Activated CD8-positive, alpha-beta T cell treated with anti-CD3 and anti-CD28 coated beads, Interleukin-2, amount 10 ng/mL, durations not matched to agents 7 days and 5 days (primary cell): ENCODE measurements around the gene MYO5A. TPM values are rescaled to one million over a fixed set of nuclear protein-coding genes. Genes with fewer than 3 reads are reported as not detected.

ENCODE experiments used
- ATAC-seq: fragments of 150-1000 bp; cut with Tn5 transposase; one replicate; pipeline ENCODE4 v1.10.0; 2021; ENCODE audit warnings: moderate library complexity
- CTCF ChIA-PET: fragments of 350-600 bp; sonication (Branson Sonifier 250); formaldehyde crosslinking; loops from one replicate; lab custom pipeline; 2021; ENCODE audit warnings: antibody characterized with exemption; lab: Charles Lee
- POLR2A ChIA-PET: fragments of 350-600 bp; sonication (Branson Sonifier 250); formaldehyde crosslinking; loops from one replicate; lab custom pipeline; 2021; ENCODE audit warnings: antibody characterized with exemption; lab: Charles Lee
- DNase-seq: peaks from one replicate; pipeline ENCODE4 v3.0.0-alpha.2; 2020
- H3K27ac Mint-ChIP-seq: one replicate; pipeline ENCODE4 v1.8.0; 2021; ENCODE audit warnings: mild to moderate bottlenecking, mixed read lengths
- H3K27me3 Mint-ChIP-seq: one replicate; pipeline ENCODE4 v1.8.0; 2021; ENCODE audit warnings: low read depth, mixed read lengths
- H3K36me3 Mint-ChIP-seq: one replicate; pipeline ENCODE4 v1.8.0; 2021; ENCODE audit warnings: low read depth, mixed read lengths
- H3K4me1 Mint-ChIP-seq: one replicate; pipeline ENCODE4 v1.8.0; 2021; ENCODE audit warnings: low read depth, mixed read lengths
- H3K4me3 Mint-ChIP-seq: one replicate; pipeline ENCODE4 v1.8.0; 2021; ENCODE audit warnings: mild to moderate bottlenecking, mixed read lengths
- H3K9me3 Mint-ChIP-seq: one replicate; pipeline ENCODE4 v1.8.0; 2022; ENCODE audit warnings: mixed read lengths; ENCODE audit not compliant: insufficient read depth
- total RNA-seq, 2 experiments: library from RNA; stranded (reverse); gene quantifications; one replicate each; pipeline ENCODE4 v1.2.3, GENCODE V29; 2021

Gene MYO5A
- total RNA-seq, 2 experiments from 2014 or later = 34.8 to 37.4 TPM

DNA sequence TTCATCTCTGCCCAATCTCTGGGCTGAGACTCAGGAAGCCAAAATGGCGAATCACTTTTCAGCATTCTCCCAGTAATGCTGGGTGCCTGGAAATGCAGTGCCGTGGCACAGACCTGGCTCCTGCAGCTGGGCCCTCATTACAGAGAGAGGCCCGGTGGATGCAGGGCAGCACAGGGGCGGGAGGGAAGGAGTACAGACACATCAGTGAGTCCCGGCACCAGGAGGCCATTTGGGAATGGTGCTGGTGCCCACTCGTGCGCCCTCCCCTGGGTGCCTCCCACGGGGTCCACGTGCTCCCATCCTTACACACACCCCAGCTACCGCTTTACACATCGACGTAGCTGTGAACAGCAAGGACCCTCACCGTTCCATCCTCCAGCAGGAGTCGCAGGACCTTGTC, 246.3 kb downstream of the MYO5A start:
- ChIA-PET POLR2A (no interaction called here), CTCF (interaction anchor here (0.7 to 1.4 kb wide), 2 partner anchors 26 to 27 kb away, joined by 3 to 4 read pairs; no protein-coding TSS in a partner anchor)
- Mint-ChIP-seq H3K4me3 (no peak overlapping the region), H3K27me3 (peaks cover 10% of the 10 kb centered on the region), H3K27ac (no peak overlapping the region), H3K4me1 (no peaks in the 10 kb centered on the region), H3K36me3 (no peaks in the 10 kb centered on the region), H3K9me3 (no peaks in the 10 kb centered on the region)
- no peak for DNase-seq
- ATAC-seq = no peak

DNA sequence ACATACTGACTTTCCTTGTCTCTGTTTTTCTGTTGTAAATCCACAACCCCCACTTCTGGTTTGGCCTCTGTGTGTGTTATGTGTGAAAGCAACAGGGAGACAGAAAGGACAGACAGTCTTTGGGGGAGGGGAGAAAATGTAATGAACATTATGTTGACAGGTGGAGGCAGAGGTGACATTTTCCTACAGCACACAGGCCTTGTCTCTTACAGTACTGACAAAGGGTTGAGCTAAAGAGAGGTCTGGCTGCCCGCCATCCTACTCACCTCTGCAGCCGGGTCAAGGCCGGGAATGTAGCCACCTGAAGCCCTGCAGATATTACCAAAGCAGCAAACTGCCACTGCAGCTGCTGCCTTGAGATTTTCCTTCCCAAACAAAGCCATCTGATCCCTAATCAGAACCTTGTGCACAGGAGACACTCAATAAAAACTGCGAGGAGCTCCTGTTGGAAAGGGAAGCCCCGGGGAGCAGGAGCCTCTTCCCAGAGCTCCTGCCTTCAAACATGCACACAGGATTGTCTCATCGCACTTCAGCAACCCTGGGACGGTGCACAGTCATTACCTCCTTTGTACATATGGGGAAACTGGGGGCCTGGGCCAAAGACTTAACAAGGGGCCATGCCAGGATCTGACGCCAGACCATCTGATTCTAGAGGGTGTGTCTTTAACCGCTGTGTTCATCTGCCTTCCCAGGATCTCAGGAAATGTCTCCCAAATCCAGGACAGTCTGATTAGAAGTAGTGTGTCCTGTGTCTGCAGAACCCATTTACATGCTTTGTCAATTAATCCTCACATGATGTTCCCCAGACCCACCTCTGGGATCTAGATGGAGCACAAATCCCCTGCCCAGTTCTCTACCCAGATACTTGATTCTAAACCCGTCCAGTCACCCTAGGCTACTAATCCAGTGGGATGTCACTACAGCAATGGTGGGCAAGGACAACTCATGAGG, 247.3 kb downstream of the MYO5A start:
- Mint-ChIP-seq H3K27ac (no peak overlapping the region), H3K4me1 (no peaks in the 10 kb centered on the region), H3K9me3 (no peaks in the 10 kb centered on the region), H3K36me3 (no peaks in the 10 kb centered on the region), H3K4me3 (no peak overlapping the region), H3K27me3 (peaks cover 10% of the 10 kb centered on the region)
- ChIA-PET CTCF (interaction anchor here (1.3 to 1.4 kb wide), 2 partner anchors 25 kb away, joined by 4 read pairs; no protein-coding TSS in a partner anchor), POLR2A (no interaction called here)
- ATAC-seq (no peak), DNase-seq (no peak)

DNA sequence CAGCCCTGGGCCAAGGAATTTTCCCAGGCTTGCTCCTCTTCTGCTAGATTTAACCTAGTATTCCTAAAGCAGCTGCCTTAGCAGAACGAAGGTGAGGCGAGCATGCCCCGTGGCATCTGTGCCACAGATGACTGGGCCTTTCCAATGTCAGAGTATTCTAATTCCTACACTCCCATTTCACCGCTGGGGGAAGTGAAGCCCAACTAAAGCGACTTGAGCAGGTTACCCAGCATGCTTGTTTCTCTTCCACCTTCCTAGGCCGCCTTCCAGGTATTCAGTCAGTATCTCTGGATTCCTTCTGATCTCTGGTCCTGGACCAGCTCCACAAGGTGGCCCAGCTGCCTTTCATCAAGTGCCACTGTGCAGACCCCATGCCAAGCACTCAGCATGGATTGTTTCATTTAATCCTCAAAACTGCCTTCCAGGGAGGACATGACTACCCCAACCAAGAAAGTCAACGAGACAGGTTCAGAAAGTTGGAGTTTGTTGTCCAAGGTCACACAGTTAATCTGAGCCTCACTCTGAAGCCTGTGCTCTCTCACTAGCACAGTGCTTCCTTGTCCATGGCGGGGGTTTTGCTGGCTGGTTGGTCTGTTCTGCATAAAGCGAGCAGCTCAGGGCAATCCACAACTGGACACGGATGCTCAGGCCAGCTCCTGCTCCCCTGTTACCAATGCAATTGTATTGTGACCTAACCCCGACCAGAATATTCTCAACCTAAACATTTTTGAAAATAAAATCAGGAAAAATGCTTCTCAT, 248.2 kb downstream of the MYO5A start:
- no peak for DNase-seq
- CTCF ChIA-PET = interaction anchor here (1.3 kb wide), 1 partner anchor 24 kb away, joined by 4 read pairs; no protein-coding TSS in a partner anchor

DNA sequence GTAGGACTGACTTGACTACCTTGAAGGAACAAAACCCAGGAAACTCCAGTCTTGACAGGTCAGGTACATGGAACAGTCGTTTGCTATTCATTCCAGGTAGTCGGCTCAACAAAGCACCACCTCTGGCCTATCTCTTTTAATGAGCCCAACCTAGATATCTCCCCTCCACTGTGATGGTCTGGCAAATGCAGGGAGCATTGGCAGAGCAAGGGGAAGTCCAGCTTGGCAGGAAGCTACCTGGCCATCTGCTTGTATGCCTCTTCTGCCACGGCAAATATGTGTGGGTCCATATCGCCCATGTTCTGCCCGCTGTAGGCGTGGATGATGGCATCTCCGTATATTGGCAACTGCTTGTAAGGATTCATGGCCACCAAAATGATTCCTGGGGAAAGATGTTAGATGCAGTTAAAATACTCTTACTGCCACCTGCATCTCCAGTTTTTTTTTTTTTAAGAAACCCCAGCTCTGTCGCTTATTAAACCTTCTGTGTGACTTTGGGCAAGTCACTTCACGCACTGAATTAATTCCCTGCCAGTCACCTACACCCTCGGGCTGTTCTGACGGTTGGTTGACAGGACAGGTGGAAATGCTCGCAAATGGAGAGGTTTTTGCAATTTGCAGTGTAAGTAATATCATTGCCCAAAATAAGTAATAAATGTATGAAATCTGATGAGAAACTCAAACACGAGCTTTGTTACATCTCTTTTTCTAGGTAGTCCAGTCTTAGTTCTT, 249.9 kb downstream of the MYO5A start:
- CTCF ChIA-PET = interaction anchor here (0.9 to 3.0 kb wide), 4 partner anchors 12 to 70 kb away, joined by 3 to 8 read pairs (median 4); no protein-coding TSS in a partner anchor

More for the DNA sequence above, 248.2 kb downstream of the MYO5A start:
- Mint-ChIP-seq H3K27ac (no peak overlapping the region), H3K9me3 (no peaks in the 10 kb centered on the region), H3K27me3 (peaks cover 13% of the 10 kb centered on the region), H3K4me3 (no peak overlapping the region), H3K36me3 (no peaks in the 10 kb centered on the region), H3K4me1 (no peaks in the 10 kb centered on the region)
- ATAC-seq = no peak
- POLR2A ChIA-PET = interaction anchor here (0.7 to 1.2 kb wide), 2 partner anchors 19 to 279 kb away, joined by 3 to 5 read pairs; no protein-coding TSS in a partner anchor

DNA sequence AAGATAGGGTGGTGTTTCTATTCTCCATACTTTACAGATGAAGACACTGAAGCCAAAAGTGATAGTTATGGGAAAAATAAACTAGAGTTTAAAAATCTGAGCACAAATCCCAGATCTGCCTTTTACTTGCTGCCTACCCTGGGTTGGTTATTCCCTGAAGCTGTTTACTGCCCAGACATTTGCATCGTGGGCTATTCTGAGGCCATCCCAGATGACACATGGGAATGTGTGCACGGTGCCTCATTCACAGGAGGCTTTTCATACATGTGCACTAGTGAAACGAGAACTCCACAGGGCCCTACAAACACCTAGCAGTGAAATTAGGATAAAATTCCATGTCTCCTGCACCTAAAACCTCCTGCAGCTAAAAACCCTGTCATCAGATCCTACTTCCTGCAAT, 250.5 kb downstream of the MYO5A start:
- ATAC-seq = no peak
- H3K9me3 Mint-ChIP-seq = no peaks in the 10 kb centered on the region
- ChIA-PET CTCF (interaction anchor here (1.6 to 3.0 kb wide), 3 partner anchors 12 to 21 kb away, joined by 4 to 10 read pairs (median 8); no protein-coding TSS in a partner anchor), POLR2A (interaction anchor here (0.8 kb wide), 2 partner anchors 9 to 16 kb away, joined by 3 to 4 read pairs; no protein-coding TSS in a partner anchor)
- H3K4me3 Mint-ChIP-seq = no peak overlapping the region
- H3K27ac Mint-ChIP-seq = no peak overlapping the region
- H3K27me3 Mint-ChIP-seq = peaks cover 23% of the 10 kb centered on the region
- H3K36me3 Mint-ChIP-seq = no peaks in the 10 kb centered on the region
- H3K4me1 Mint-ChIP-seq = no peaks in the 10 kb centered on the region
- DNase-seq = no peak

More for the DNA sequence above, 249.9 kb downstream of the MYO5A start:
- no peak for ATAC-seq
- Mint-ChIP-seq H3K27ac (no peak overlapping the region), H3K4me1 (no peaks in the 10 kb centered on the region), H3K27me3 (peaks cover 21% of the 10 kb centered on the region), H3K4me3 (no peak overlapping the region), H3K9me3 (no peaks in the 10 kb centered on the region), H3K36me3 (no peaks in the 10 kb centered on the region)
- DNase-seq = no peak
- POLR2A ChIA-PET = interaction anchor here (0.8 to 1.2 kb wide), 2 partner anchors 17 kb away, joined by 3 to 5 read pairs; no protein-coding TSS in a partner anchor

DNA sequence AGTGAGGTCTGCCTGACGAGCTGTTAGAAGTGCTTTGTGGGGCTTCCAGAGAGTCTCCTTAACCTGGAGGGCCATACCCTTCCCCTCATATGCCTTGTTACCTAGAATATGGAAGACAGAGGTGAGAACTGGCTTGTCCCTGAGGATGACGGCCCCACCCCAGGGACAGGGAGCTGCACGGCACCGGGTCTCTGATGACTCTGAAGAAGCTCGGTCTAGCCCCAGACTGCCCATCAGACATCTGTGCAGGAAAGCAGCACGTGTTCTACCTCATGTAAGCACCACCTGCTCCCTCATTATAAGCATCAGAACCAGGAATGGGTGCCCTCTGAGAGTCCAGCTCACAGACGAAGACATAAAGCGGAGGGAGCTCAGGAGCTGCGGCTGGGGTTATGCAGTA, 251.1 kb downstream of the MYO5A start:
- H3K27me3 Mint-ChIP-seq = peaks cover 21% of the 10 kb centered on the region
- ChIA-PET POLR2A (interaction anchor here (0.8 kb wide), 1 partner anchor 10 kb away, joined by 4 read pairs; no protein-coding TSS in a partner anchor), CTCF (interaction anchor here (1.9 to 3.0 kb wide), 2 partner anchors 16 to 21 kb away, joined by 8 to 10 read pairs; no protein-coding TSS in a partner anchor)
- no peak for DNase-seq
- no peaks in the 10 kb centered on the region for H3K36me3 Mint-ChIP-seq
- H3K27ac Mint-ChIP-seq = no peak overlapping the region
- no peak for ATAC-seq
- no peaks in the 10 kb centered on the region for H3K4me1 Mint-ChIP-seq
- no peak overlapping the region for H3K4me3 Mint-ChIP-seq
- H3K9me3 Mint-ChIP-seq = no peaks in the 10 kb centered on the region

DNA sequence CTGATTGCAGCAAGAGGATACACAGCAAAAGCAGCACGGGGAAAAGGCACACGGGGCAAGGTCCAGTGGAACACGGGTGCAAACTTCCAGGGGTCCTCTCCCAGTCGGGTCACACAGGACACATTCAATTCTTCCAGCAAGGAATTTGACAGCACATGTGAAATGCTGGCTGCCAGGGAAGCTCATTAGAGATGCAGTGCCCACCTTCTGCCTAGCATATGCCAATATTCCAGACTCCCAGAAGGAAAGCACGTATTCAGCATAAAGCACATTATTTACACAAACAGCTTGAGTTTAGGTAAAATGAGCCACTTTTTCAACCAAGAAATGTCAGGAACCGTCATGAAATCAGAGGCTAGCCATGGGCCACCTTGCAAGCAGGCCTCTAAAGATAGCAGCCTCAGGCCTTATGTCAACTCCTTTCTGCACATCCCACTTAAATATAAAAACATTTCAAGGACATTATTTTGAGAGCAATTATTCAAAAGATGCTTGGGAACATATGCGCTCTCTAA, 252.4 kb downstream of the MYO5A start:
- H3K4me1 Mint-ChIP-seq = no peaks in the 10 kb centered on the region
- ATAC-seq = no peak
- no peak overlapping the region for H3K4me3 Mint-ChIP-seq
- H3K27ac Mint-ChIP-seq = no peak overlapping the region
- ChIA-PET POLR2A (no interaction called here), CTCF (interaction anchor here (1.9 to 3.0 kb wide), 2 partner anchors 14 to 19 kb away, joined by 8 to 10 read pairs; no protein-coding TSS in a partner anchor)
- no peak for DNase-seq
- peaks cover 18% of the 10 kb centered on the region for H3K27me3 Mint-ChIP-seq
- H3K36me3 Mint-ChIP-seq = no peaks in the 10 kb centered on the region
- H3K9me3 Mint-ChIP-seq = no peaks in the 10 kb centered on the region

DNA sequence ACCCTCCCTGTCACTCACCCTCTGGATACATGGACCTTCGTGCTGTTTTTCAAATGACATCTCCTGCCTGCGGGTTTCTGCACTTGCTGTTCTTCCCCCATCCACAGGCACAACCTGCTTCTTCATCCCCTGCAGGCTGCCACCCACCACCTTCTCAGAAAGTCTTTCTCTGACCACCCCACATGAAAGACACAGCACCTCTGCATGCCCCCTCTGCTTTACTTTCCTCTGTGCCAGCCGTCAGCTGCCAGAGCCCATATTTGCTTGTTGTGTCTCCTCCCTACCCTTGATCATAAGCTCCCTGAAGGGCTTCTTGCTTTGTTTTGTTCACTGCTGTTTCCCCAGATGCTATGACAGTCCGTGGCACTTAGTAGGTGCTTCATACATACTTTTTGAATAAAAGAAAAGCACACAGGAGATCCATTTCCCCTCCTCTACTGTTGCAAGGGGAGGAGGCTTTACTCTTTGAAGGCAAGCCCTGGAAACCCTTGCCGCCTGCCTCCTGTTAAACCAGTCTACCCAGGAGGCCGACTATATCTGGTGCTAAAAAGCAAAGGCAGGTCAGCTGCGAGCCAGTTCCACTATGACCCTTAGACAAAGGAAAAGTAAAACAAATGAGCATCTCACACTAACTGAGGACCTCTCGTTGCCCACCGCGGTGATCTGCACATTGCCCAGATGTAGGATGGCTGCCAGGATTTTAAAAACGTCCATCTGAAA, 265.0 kb downstream of the MYO5A start:
- Mint-ChIP-seq H3K27me3 (no peaks in the 10 kb centered on the region), H3K4me1 (peaks cover 47% of the 10 kb centered on the region), H3K9me3 (no peaks in the 10 kb centered on the region), H3K36me3 (peaks cover 18% of the 10 kb centered on the region), H3K27ac (peak overlapping the region; percentile 85), H3K4me3 (no peak overlapping the region)
- DNase-seq (no peak), ATAC-seq (no peak)
- POLR2A ChIA-PET = no interaction called here
- CTCF ChIA-PET = interaction anchor here (2.2 kb wide), 1 partner anchor 55 kb away, joined by 8 read pairs; no protein-coding TSS in a partner anchor

DNA sequence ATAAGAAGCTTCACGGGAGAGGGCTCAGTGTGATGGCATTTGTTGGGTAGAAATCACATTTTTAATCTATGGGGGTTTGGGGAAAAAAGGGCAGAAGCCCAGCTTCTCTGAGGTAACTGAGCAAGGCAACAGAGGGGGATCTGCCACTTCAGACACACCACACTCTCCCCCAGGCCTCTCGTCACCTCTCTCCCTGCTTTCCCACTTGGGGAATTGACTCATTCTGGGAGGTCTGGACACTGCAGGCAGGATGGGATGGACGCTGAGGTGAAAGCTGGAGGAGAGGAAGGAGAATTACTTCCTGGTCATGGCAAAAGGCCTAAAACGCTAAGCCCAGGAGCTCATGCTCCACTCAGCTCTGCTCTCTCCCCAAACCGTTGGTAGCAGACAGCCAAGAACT, 266.3 kb downstream of the MYO5A start:
- ChIA-PET CTCF (interaction anchor here (0.8 to 2.7 kb wide), 21 partner anchors 9 to 474 kb away, joined by 3 to 22 read pairs (median 5); partner anchors contain the start of genes ATOSA, MYO5A and MYO5C), POLR2A (interaction anchor here (0.5 to 1.4 kb wide), 9 partner anchors 12 to 420 kb away, joined by 3 to 8 read pairs (median 4); partner anchors contain the start of genes LEO1 and MYO5C)
- Mint-ChIP-seq H3K4me1 (peaks cover 56% of the 10 kb centered on the region), H3K36me3 (peaks cover 18% of the 10 kb centered on the region), H3K27me3 (no peaks in the 10 kb centered on the region), H3K4me3 (peak overlapping the region; percentile 50), H3K9me3 (no peaks in the 10 kb centered on the region), H3K27ac (peak overlapping the region; percentile 85)
- ATAC-seq (no peak), DNase-seq (no peak)
